ENCODE results near the gene ASIC4. TPM values are rescaled to one million over a fixed set of nuclear protein-coding genes. Genes with fewer than 3 reads are reported as not detected.

ASIC4 gene
- total and polyA plus RNA-seq, 2 of the 8 experiments (the other 6 are each of a cell fraction or from before 2014, with no cell fraction given) = 0.12 to 0.22 TPM

GRCh38 chr2:219571311-219572236 lies 57.3 kb downstream of the ASIC4 start, which contains the start of gene OBSL1 (continued):
- TF ChIP-seq SAP30 (IDR thresholded peaks at IDR 0.05; ENCODE audit: insufficient read depth, insufficient replicate concordance, low read length) = no peak
- TF ChIP-seq BCL11A (IDR thresholded peaks at IDR 0.05; ENCODE audit: low read depth in 2 of 2, low read length in 2 of 2) = no peak
- TF ChIP-seq CHD1 (IDR thresholded peaks at IDR 0.05; ENCODE audit: low read depth, low read length) = no peak
- no peak for TF ChIP-seq KDM1A (IDR thresholded peaks at IDR 0.05; ENCODE audit: borderline replicate concordance, low read length)
